A673 (cell line): ENCODE results near the gene SLC25A31. TPM values are rescaled to one million over a fixed set of nuclear protein-coding genes. Genes with fewer than 3 reads are reported as not detected.

Source experiments
- BruUV-seq: library from RNA; stranded (reverse); fragments of 400-500 nt; replicated peaks from 2 replicates; lab custom pipeline; 2021; lab: Mats Ljungman, UMichigan
- CTCF ChIA-PET: fragments of 300-600 bp; sonication (Branson Sonifier 250); formaldehyde crosslinking; loops from one replicate; lab custom pipeline; 2022; ENCODE audit warnings: antibody characterized with exemption; lab: Charles Lee
- POLR2A ChIA-PET: fragments of 300-600 bp; sonication (Branson Sonifier 250); formaldehyde crosslinking; loops from one replicate; lab custom pipeline; 2022; ENCODE audit warnings: antibody characterized with exemption; ENCODE audit not compliant: low non-redundant PET; lab: Charles Lee
- DNase-seq: peaks from one replicate; pipeline ENCODE4 v3.0.0-alpha.2; 2015; ENCODE audit warnings: low spot score
- H3K27ac ChIP-seq: fragments of 200-600 bp; sonication (generic); 2 replicates; pipeline ENCODE4 v1.5.1; 2016; ENCODE audit warnings: mixed run types, low read depth, mild to moderate bottlenecking, mixed read lengths, antibody characterized with exemption, low read length; ENCODE audit not compliant: poor library complexity, severe bottlenecking
- H3K27me3 ChIP-seq: fragments of 200-600 bp; sonication (generic); replicated peaks from 2 replicates; pipeline ENCODE4 v1.6.1; 2017; ENCODE audit warnings: mixed run types, low read depth, mild to moderate bottlenecking, mixed read lengths, antibody characterized with exemption, low read length; ENCODE audit not compliant: insufficient read depth, poor library complexity
- H3K36me3 ChIP-seq: fragments of 200-600 bp; sonication (generic); 2 replicates; pipeline ENCODE4 v1.6.1; 2016; ENCODE audit warnings: mixed run types, mild to moderate bottlenecking, mixed read lengths, antibody characterized with exemption, low read length; ENCODE audit not compliant: insufficient read depth, poor library complexity, severe bottlenecking
- H3K4me1 ChIP-seq: fragments of 200-600 bp; sonication (generic); 2 replicates; pipeline ENCODE4 v1.6.1; 2017; ENCODE audit warnings: mixed run types, mild to moderate bottlenecking, mixed read lengths, antibody characterized with exemption, low read length; ENCODE audit not compliant: insufficient read depth, poor library complexity, severe bottlenecking
- H3K4me3 ChIP-seq: fragments of 200-600 bp; sonication (generic); 2 replicates; pipeline ENCODE4 v1.5.1; 2016; ENCODE audit warnings: low read depth, mixed run types, mild to moderate bottlenecking, mixed read lengths, low read length; ENCODE audit not compliant: poor library complexity, severe bottlenecking
- H3K9me3 ChIP-seq: fragments of 200-600 bp; sonication (generic); 2 replicates; pipeline ENCODE4 v1.6.1; 2016; ENCODE audit warnings: mixed run types, low read depth, mild to moderate bottlenecking, mixed read lengths, antibody characterized with exemption, low read length; ENCODE audit not compliant: poor library complexity, severe bottlenecking
- CTCF ChIP-seq: fragments of 300-800, 200-600 bp; sonication (generic); conservative IDR thresholded peaks from 2 replicates; pipeline ENCODE4 v1.5.1; 2017; ENCODE audit warnings: low read depth, mild to moderate bottlenecking, antibody characterized with exemption, low read length, moderate library complexity, mixed read lengths
- EZH2 ChIP-seq: fragments of 200-600 bp; sonication (generic); IDR thresholded peaks from 2 replicates; pipeline ENCODE4 v1.6.1; 2017; ENCODE audit warnings: borderline replicate concordance, low read depth, mild to moderate bottlenecking, mixed read lengths, antibody characterized with exemption, low read length; ENCODE audit not compliant: poor library complexity, severe bottlenecking
- intact Hi-C: fragments of 100-400 bp; cut with micrococcal nuclease; formaldehyde crosslinking; loops from one replicate; pipeline ENCODE4 v1.10.0; 2022; ENCODE audit not compliant: unreplicated experiment
- total RNA-seq: library from RNA; stranded (reverse); gene quantifications from 2 replicates; pipeline ENCODE4 v1.2.3, GENCODE V29; 2021

SLC25A31 gene
- total RNA-seq, 1 experiment from 2014 or later = not detected

- intact Hi-C loops = no loop called here
- ChIA-PET CTCF (no interaction called here), POLR2A (no interaction called here)
- Histone ChIP-seq H3K36me3 (no peaks in the 10 kb centered on the region), H3K4me3 (no peak overlapping the region), H3K27me3 (no peaks in the 10 kb centered on the region), H3K4me1 (no peaks in the 10 kb centered on the region), H3K27ac (no peak overlapping the region), H3K9me3 (no peaks in the 10 kb centered on the region)
- DNase-seq = no peak
- TF ChIP-seq EZH2 = no peak
- no peak for TF ChIP-seq CTCF
- no TSS peak for BruUV-seq
Observed at GRCh38 chr4:127734976-127735375, 4.8 kb downstream of the SLC25A31 start.

GRCh38 chr4:127737295-127737694 is 7.1 kb downstream of the SLC25A31 start:
- no peak for DNase-seq
- CTCF ChIA-PET = no interaction called here
- no peak overlapping the region for H3K27ac ChIP-seq
- intact Hi-C loops = no loop called here
- no peak for TF ChIP-seq EZH2
- no peak for TF ChIP-seq CTCF
- no peak overlapping the region for H3K4me3 ChIP-seq
- no peaks in the 10 kb centered on the region for H3K9me3 ChIP-seq
- no peaks in the 10 kb centered on the region for H3K4me1 ChIP-seq
- no peaks in the 10 kb centered on the region for H3K27me3 ChIP-seq
- no TSS peak for BruUV-seq
- POLR2A ChIA-PET = no interaction called here
- H3K36me3 ChIP-seq = no peaks in the 10 kb centered on the region

- Histone ChIP-seq H3K4me3 (no peak overlapping the region), H3K27ac (no peak overlapping the region), H3K9me3 (no peaks in the 10 kb centered on the region), H3K36me3 (no peaks in the 10 kb centered on the region), H3K4me1 (no peaks in the 10 kb centered on the region), H3K27me3 (peaks cover 4% of the 10 kb centered on the region)
- TF ChIP-seq CTCF (no peak), EZH2 (no peak)
- BruUV-seq = no TSS peak
- CTCF ChIA-PET = no interaction called here
- intact Hi-C loops = no loop called here
- DNase-seq = no peak
- POLR2A ChIA-PET = no interaction called here
Observed at GRCh38 chr4:127741247-127741646, 11.0 kb downstream of the SLC25A31 start.
